ENCODE results near the gene DOCK10.

Gene DOCK10

GRCh38 chr2:224775647-224776046 is 266.6 kb downstream of the DOCK10 start:
- ATAC-seq, result no peak
- TF ChIP-seq CSDC2 (CRISPR knock-in tag; IDR thresholded peaks at IDR 0.05) (no peak), CREB5 (CRISPR knock-in tag; IDR thresholded peaks at IDR 0.05; ENCODE audit: low read depth) (no peak), ZC3H10 (CRISPR knock-in tag; IDR thresholded peaks at IDR 0.05) (no peak), ISL1 (CRISPR knock-in tag; IDR thresholded peaks at IDR 0.05) (no peak), ARNTL (CRISPR knock-in tag; IDR thresholded peaks at IDR 0.05; ENCODE audit: borderline replicate concordance, low read depth) (no peak)

GRCh38 chr2:224774735-224775134 is 267.5 kb downstream of the DOCK10 start:
- no peak for ATAC-seq
- TF ChIP-seq ESRRG (CRISPR knock-in tag; IDR thresholded peaks at IDR 0.05) (no peak), ZNF70 (CRISPR knock-in tag; IDR thresholded peaks at IDR 0.05) (no peak), ZC3H10 (CRISPR knock-in tag; IDR thresholded peaks at IDR 0.05) (no peak), SNAI2 (CRISPR knock-in tag; IDR thresholded peaks at IDR 0.05) (no peak), BACH2 (CRISPR knock-in tag; IDR thresholded peaks at IDR 0.05; ENCODE audit: borderline replicate concordance) (no peak), ISL1 (CRISPR knock-in tag; IDR thresholded peaks at IDR 0.05) (no peak), ZNF8 (CRISPR knock-in tag; IDR thresholded peaks at IDR 0.05) (no peak), GLIS3 (CRISPR knock-in tag; IDR thresholded peaks at IDR 0.05) (no peak), CSDC2 (CRISPR knock-in tag; IDR thresholded peaks at IDR 0.05) (no peak), RARB (CRISPR knock-in tag; IDR thresholded peaks at IDR 0.05) (no peak), ZFP30 (CRISPR knock-in tag; IDR thresholded peaks at IDR 0.05) (no peak), PATZ1 (CRISPR knock-in tag; IDR thresholded peaks at IDR 0.05; ENCODE audit: borderline replicate concordance) (no peak), ZFP3 (CRISPR knock-in tag; IDR thresholded peaks at IDR 0.05) (no peak)
- TF ChIP-seq, protein P1, sequence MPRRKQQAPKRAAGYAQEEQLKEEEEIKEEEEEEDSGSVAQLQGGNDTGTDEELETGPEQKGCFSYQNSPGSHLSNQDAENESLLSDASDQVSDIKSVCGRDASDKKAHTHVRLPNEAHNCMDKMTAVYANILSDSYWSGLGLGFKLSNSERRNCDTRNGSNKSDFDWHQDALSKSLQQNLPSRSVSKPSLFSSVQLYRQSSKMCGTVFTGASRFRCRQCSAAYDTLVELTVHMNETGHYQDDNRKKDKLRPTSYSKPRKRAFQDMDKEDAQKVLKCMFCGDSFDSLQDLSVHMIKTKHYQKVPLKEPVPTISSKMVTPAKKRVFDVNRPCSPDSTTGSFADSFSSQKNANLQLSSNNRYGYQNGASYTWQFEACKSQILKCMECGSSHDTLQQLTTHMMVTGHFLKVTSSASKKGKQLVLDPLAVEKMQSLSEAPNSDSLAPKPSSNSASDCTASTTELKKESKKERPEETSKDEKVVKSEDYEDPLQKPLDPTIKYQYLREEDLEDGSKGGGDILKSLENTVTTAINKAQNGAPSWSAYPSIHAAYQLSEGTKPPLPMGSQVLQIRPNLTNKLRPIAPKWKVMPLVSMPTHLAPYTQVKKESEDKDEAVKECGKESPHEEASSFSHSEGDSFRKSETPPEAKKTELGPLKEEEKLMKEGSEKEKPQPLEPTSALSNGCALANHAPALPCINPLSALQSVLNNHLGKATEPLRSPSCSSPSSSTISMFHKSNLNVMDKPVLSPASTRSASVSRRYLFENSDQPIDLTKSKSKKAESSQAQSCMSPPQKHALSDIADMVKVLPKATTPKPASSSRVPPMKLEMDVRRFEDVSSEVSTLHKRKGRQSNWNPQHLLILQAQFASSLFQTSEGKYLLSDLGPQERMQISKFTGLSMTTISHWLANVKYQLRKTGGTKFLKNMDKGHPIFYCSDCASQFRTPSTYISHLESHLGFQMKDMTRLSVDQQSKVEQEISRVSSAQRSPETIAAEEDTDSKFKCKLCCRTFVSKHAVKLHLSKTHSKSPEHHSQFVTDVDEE (CRISPR knock-in tag; IDR thresholded peaks at IDR 0.05), result no peak
- TF ChIP-seq, protein P2, sequence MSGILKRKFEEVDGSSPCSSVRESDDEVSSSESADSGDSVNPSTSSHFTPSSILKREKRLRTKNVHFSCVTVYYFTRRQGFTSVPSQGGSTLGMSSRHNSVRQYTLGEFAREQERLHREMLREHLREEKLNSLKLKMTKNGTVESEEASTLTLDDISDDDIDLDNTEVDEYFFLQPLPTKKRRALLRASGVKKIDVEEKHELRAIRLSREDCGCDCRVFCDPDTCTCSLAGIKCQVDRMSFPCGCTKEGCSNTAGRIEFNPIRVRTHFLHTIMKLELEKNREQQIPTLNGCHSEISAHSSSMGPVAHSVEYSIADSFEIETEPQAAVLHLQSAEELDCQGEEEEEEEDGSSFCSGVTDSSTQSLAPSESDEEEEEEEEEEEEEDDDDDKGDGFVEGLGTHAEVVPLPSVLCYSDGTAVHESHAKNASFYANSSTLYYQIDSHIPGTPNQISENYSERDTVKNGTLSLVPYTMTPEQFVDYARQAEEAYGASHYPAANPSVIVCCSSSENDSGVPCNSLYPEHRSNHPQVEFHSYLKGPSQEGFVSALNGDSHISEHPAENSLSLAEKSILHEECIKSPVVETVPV (CRISPR knock-in tag; IDR thresholded peaks at IDR 0.05), result no peak

GRCh38 chr2:224772494-224772893 is 269.8 kb downstream of the DOCK10 start:
- no peak for ATAC-seq
- TF ChIP-seq ESRRG (CRISPR knock-in tag; IDR thresholded peaks at IDR 0.05) (no peak), CREB5 (CRISPR knock-in tag; IDR thresholded peaks at IDR 0.05; ENCODE audit: low read depth) (no peak), OSR1 (CRISPR knock-in tag; IDR thresholded peaks at IDR 0.05) (no peak), ZNF8 (CRISPR knock-in tag; IDR thresholded peaks at IDR 0.05) (no peak), TOX (CRISPR knock-in tag; IDR thresholded peaks at IDR 0.05; ENCODE audit: borderline replicate concordance) (no peak), ZNF565 (CRISPR knock-in tag; conservative IDR thresholded peaks at IDR 0.05; ENCODE audit: low read depth) (no peak)

- ATAC-seq, result no peak
- TF ChIP-seq, protein P2 (CRISPR knock-in tag; IDR thresholded peaks at IDR 0.05), result no peak
- no peak for TF ChIP-seq ARNTL (CRISPR knock-in tag; IDR thresholded peaks at IDR 0.05; ENCODE audit: borderline replicate concordance, low read depth)
- TF ChIP-seq, protein P1 (CRISPR knock-in tag; IDR thresholded peaks at IDR 0.05), result no peak
- no peak for TF ChIP-seq ZNF70 (CRISPR knock-in tag; IDR thresholded peaks at IDR 0.05)
These were observed 272.8 kb downstream of the DOCK10 start for GRCh38 chr2:224769489-224769888.
